Osteoblast (primary cell): ENCODE data around the gene LPCAT3. TPM values are rescaled to one million over a fixed set of nuclear protein-coding genes. Genes with fewer than 3 reads are reported as not detected.
A peak's percentile ranks its signal among the peaks of the same experiment; 100 is the strongest.

ENCODE experiments used
- DNase-seq: peaks from one replicate; pipeline ENCODE4 v3.0.0; 2011; ENCODE audit warnings: low spot score, mixed read lengths; ENCODE audit not compliant: insufficient read length; ENCODE audit errors: missing footprints
- H2AFZ ChIP-seq: 2 replicates; pipeline ENCODE4 v1.6.0; 2011; ENCODE audit warnings: mild to moderate bottlenecking, low read length
- H3K27ac ChIP-seq: 2 replicates; pipeline ENCODE4 v1.5.1; 2011; ENCODE audit warnings: mild to moderate bottlenecking, low read depth, low read length, moderate library complexity
- H3K27me3 ChIP-seq: 2 replicates; pipeline ENCODE4 v1.6.0; 2012; ENCODE audit warnings: mild to moderate bottlenecking, control low read depth, inconsistent platforms, low read length, moderate library complexity; ENCODE audit not compliant: insufficient read depth
- H3K36me3 ChIP-seq: 2 replicates; pipeline ENCODE4 v1.5.1; 2011; ENCODE audit warnings: mild to moderate bottlenecking, low read length, control low read depth, moderate library complexity; ENCODE audit not compliant: insufficient read depth
- H3K4me1 ChIP-seq: 2 replicates; pipeline ENCODE4 v1.5.1; 2011; ENCODE audit warnings: mild to moderate bottlenecking, low read length, control low read depth, moderate library complexity; ENCODE audit not compliant: insufficient read depth
- H3K4me2 ChIP-seq: 2 replicates; pipeline ENCODE4 v1.6.0; 2011; ENCODE audit warnings: mild to moderate bottlenecking, low read length; ENCODE audit not compliant: insufficient read depth
- H3K4me3 ChIP-seq: fragments of 200-600 bp; sonication (generic); 3 replicates; pipeline ENCODE4 v1.5.1; 2012; ENCODE audit warnings: mild to moderate bottlenecking, low read length, inconsistent platforms; ENCODE audit not compliant: insufficient read depth
- H3K79me2 ChIP-seq: 2 replicates; pipeline ENCODE4 v1.6.0; 2012; ENCODE audit warnings: mild to moderate bottlenecking, low read length, control low read depth, inconsistent platforms; ENCODE audit not compliant: insufficient read depth
- H3K9me3 ChIP-seq: 2 replicates; pipeline ENCODE4 v1.5.1; 2011; ENCODE audit warnings: low read depth, low read length, control low read depth
- H4K20me1 ChIP-seq: 2 replicates; pipeline ENCODE4 v1.6.0; 2012; ENCODE audit warnings: mild to moderate bottlenecking, low read length, control low read depth; ENCODE audit not compliant: insufficient read depth
- total RNA-seq: library from RNA; depleted of rRNA; stranded (reverse); fragments of >200 nt; gene quantifications from 2 replicates; pipeline ENCODE4 v1.2.3, GENCODE V29; 2012
- TF ChIP-seq, protein P1 (sequence below): IDR thresholded peaks from 2 replicates; pipeline ENCODE4 v1.5.1; 2011; ENCODE audit warnings: mild to moderate bottlenecking, low read depth, low read length, moderate library complexity; ENCODE audit errors: extremely low read depth

Gene LPCAT3, protein sequence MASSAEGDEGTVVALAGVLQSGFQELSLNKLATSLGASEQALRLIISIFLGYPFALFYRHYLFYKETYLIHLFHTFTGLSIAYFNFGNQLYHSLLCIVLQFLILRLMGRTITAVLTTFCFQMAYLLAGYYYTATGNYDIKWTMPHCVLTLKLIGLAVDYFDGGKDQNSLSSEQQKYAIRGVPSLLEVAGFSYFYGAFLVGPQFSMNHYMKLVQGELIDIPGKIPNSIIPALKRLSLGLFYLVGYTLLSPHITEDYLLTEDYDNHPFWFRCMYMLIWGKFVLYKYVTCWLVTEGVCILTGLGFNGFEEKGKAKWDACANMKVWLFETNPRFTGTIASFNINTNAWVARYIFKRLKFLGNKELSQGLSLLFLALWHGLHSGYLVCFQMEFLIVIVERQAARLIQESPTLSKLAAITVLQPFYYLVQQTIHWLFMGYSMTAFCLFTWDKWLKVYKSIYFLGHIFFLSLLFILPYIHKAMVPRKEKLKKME
- total RNA-seq, result 20.3 and 23.6 TPM in 2 replicates

DNA sequence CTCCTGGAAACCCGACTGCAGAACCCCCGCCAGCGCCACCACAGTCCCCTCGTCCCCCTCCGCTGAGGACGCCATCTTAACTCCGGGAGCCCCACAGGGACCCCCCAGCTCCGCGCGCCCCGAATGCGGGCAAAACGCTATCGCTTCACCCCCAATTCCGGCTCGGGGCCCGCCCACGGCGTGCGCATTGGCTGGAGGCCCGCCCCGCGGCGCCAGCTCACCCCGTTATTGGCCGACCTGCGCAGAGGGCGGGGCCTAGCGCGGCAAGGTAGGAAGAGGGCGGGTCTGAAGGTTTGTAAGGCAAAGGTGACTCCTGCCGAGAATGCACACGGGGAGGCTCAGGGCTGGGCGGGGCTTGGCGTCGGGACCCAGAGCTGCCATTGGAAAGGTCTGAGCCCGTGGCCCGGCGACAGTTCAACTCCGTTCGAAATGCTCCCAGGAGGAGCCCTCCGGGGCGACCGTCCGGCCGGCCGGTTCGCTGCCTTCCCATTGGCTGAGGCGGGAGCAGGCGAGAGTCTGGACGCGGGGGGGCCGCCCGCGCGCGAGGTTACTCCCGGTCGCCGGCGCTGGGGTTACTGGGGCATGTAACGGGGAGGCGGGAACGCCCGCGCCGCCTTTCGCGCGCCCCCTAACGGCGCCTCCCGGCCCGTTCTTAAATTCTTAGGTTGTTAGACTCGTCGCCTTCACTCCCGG lies at the start of gene LPCAT3:
Gene LPCAT3 (minus strand): TSS at position 127 of the 693 bp plus-strand sequence. CDS start 52 bp downstream, at position 75.
- Histone ChIP-seq H3K36me3 (no peaks in the 10 kb centered on the region), H3K9me3 (no peaks in the 10 kb centered on the region), H3K4me3 (peak within 1 kb of the TSS; percentile 96), H3K4me1 (peaks cover 13% of the 10 kb centered on the region), H3K4me2 (peak within 1 kb of the TSS; percentile 91), H3K27me3 (no peaks in the 10 kb centered on the region), H3K79me2 (no peaks in the 10 kb centered on the region), H3K27ac (peak within 1 kb of the TSS; percentile 71), H2AFZ (peak within 1 kb of the TSS; percentile 95), H4K20me1 (peaks cover 3% of the 10 kb centered on the region)
- peak; percentile 99 for DNase-seq
- TF ChIP-seq, protein P1, sequence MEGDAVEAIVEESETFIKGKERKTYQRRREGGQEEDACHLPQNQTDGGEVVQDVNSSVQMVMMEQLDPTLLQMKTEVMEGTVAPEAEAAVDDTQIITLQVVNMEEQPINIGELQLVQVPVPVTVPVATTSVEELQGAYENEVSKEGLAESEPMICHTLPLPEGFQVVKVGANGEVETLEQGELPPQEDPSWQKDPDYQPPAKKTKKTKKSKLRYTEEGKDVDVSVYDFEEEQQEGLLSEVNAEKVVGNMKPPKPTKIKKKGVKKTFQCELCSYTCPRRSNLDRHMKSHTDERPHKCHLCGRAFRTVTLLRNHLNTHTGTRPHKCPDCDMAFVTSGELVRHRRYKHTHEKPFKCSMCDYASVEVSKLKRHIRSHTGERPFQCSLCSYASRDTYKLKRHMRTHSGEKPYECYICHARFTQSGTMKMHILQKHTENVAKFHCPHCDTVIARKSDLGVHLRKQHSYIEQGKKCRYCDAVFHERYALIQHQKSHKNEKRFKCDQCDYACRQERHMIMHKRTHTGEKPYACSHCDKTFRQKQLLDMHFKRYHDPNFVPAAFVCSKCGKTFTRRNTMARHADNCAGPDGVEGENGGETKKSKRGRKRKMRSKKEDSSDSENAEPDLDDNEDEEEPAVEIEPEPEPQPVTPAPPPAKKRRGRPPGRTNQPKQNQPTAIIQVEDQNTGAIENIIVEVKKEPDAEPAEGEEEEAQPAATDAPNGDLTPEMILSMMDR, result peak; percentile 74

DNA sequence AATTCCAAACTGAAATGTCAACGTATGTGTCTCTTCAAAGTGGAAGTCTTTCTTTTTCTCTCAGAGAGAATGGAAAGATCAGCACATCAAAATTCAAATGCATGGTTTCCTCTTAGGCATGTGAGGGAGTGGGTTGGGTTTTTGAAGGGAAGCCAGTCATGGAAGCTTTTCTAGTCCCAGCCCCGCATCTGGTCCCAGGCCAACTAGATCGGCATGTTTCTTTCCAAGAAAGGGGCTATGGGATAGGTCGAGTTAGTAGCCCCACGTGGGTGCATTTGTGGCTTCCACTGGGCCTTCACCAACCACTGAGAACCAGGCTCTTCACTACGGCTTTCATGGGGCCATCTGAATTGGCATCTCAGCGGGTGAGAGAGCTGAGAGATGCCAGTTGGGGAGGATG lies 48.8 kb upstream of the LPCAT3 start:
- no peak overlapping the region for H3K4me3 ChIP-seq
- TF ChIP-seq, protein P1, result no peak
- H3K4me1 ChIP-seq, result peaks cover 23% of the 10 kb centered on the region
- H4K20me1 ChIP-seq, result no peaks in the 10 kb centered on the region
- H3K4me2 ChIP-seq, result no peak overlapping the region
- no peaks in the 10 kb centered on the region for H3K79me2 ChIP-seq
- peaks cover 15% of the 10 kb centered on the region for H3K36me3 ChIP-seq
- H3K27me3 ChIP-seq, result no peaks in the 10 kb centered on the region
- no peak overlapping the region for H3K27ac ChIP-seq
- no peak for DNase-seq
- no peaks in the 10 kb centered on the region for H3K9me3 ChIP-seq
- H2AFZ ChIP-seq, result no peak overlapping the region

DNA sequence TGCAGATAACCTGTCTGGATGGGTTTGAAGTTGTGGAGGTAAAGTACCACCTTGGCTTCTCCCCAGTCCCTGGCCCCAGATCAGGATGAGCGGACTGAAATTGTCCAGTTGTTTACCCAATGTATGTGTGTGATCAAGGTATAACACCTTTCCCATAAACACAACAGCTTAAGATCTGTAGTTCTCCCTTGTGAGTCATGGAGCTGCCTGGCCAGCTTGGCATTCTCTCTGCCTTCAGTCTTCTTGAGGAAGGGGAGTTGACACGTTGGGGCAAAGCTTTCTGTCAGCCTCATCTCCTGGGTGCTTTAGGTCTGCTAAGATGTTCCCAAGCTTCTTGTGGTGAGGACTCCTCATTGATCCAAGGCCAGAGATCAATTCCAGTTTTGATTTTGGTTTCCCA lies 48.3 kb upstream of the LPCAT3 start:
- Histone ChIP-seq H3K4me1 (peaks cover 24% of the 10 kb centered on the region), H3K36me3 (peaks cover 15% of the 10 kb centered on the region), H2AFZ (no peak overlapping the region), H3K4me3 (no peak overlapping the region), H4K20me1 (no peaks in the 10 kb centered on the region), H3K4me2 (no peak overlapping the region), H3K27me3 (no peaks in the 10 kb centered on the region), H3K9me3 (no peaks in the 10 kb centered on the region), H3K27ac (no peak overlapping the region), H3K79me2 (no peaks in the 10 kb centered on the region)
- TF ChIP-seq, protein P1, result no peak
- DNase-seq, result no peak
